GM18858 (cell line): ENCODE measurements around the gene ZSCAN5A.
"Not testable (repeated sequence)": the region's sequence is repeated elsewhere in the genome, so short reads cannot be mapped to it uniquely, and the experiment has no call there.

Source experiments
- ATAC-seq: cut with Tn5 transposase; IDR thresholded peaks from one replicate; pipeline ENCODE4 v1.9.1; 2021; ENCODE audit not compliant: unreplicated experiment

Gene ZSCAN5A

DNA sequence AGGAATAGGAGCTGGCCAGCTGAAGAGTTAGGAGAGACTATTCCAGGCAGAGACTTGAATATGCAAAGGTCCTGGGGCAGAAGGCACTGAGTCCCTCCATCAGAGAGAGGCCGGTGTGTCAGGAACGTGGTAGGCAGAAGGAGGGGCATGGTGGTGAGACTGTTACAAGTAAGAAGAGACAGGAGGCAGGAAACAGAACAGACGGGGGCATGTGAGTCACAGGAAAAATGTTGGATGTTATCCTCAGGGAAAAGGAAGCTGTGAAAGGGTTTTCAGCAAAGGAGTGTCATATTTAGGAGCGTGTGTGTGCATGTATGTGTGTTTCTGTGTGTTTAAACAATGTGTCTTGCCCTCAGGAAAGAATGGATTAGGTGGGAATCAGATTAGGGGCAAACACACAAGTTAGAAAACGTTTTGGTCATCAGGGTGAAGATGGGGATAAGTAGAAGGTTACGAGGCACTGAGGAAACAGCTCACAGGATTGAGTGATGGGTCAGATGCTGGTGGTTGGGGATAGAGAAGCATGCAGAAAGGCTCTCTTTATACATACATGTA lies 41.0 kb downstream of the ZSCAN5A start:
- ATAC-seq: no peak

- no peak for ATAC-seq
These were observed 42.4 kb downstream of the ZSCAN5A start, which contains the start of gene EDDM13 for GRCh38 chr19:56272161-56272798. Gene EDDM13 (plus strand): TSS chr19:56272748. CDS start chr19:56272835, 87 bp downstream.

DNA sequence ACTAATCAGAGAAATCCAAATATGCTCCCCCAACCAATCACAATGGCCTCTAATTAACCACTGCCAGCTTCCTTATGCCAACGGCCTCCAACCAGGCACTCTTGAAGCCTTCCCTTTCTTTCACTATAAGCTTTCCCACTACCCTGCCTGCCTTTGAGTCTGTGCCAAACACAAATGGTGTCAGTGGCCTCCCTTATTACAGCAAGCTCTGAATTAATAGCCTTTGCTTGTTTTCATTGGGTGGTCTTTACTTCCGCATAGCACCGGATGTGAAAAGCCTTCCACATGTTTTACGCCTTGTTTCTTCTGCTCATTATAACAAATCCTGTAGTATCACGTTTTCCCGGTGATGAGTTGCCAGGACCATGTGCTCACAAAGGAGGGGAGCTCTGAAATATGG lies 43.5 kb downstream of the ZSCAN5A start:
- no peak for ATAC-seq

GRCh38 chr19:56270676-56271075 lies 44.0 kb downstream of the ZSCAN5A start:
- no peak for ATAC-seq

DNA sequence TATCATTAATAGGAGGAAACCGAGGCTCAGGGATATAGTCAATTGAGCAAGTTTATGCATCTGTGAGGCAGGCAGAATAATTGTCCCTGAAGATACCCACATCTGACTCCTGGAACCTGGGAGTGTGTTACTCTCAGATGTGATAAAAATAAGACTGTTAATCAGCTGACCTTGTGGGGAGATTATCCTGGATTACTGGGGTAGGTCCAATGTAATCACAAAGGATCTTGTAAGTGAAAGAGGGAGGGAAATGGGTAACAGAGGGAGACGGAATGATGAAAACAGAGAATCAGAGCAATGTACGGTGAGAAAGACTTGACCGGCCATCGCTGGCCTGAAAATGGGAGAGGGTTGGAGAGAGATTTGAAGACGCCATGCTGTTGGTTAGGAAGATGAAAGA lies 45.3 kb downstream of the ZSCAN5A start:
- ATAC-seq: no peak

GRCh38 chr19:56266051-56266450 lies 48.6 kb downstream of the ZSCAN5A start:
- no peak for ATAC-seq

DNA sequence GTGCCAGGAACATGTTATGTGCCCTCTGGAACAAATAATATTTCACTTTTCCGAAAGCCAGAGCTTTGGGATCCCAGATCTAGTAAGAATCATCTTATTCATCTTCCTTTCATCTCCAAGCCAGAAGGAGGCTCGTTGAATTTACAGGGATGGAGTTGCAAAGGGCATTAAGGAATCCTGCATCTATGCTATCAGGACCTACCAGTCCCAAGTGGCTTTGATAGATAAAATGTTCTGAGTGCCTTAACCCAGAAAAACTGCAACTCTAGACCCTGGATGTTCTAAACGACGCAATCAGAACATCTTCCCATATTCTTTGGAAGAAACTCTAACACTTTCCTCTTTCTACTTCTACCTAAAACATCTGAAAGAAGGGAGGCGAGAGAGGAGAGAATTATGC lies 51.3 kb downstream of the ZSCAN5A start:
- no peak for ATAC-seq

DNA sequence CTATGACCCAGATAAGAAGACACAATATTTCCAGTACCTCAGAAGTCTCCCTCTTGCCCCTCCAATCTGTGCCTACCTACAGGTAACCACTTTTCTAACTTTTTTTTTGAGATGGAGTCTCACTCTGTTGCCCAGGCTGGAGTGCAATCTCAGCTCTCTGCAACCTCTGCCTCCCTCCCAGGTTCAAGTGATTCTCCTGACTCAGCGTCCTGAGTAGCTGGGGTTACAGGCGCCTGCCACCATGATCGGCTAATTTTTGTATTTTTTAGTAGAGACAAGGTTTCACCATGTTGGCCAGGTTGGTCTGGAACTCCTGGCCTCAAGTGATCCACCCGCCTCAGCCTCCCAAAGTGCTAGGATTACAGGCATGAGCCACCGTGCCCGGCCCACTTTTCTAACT lies 52.7 kb downstream of the ZSCAN5A start:
- not testable (repeated sequence) for ATAC-seq

DNA sequence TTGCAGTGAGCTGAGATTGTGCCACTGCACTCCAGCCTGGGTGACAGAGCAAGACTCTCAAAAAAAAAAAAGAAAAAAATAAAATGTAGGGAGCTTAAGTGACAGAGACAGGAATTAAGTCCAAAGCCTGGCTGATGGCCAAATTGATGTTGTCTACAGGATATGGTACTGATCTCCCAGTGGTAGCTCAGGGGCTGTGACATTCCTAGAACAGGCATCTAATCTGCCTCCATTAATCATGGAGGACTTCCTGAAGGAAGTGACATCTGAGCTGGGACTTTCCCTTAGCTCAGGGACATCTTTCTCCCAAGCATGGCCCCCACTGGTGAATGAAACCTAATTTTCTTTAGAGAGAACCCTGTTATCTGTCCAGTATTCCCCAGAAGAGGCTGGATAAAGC lies 53.5 kb downstream of the ZSCAN5A start:
- no peak for ATAC-seq

GRCh38 chr19:56258272-56258671 lies 56.4 kb downstream of the ZSCAN5A start:
- ATAC-seq: no peak

GRCh38 chr19:56253737-56254136 lies 60.9 kb downstream of the ZSCAN5A start:
- no peak for ATAC-seq

- no peak for ATAC-seq
These were observed 61.8 kb downstream of the ZSCAN5A start for GRCh38 chr19:56252699-56253422.

DNA sequence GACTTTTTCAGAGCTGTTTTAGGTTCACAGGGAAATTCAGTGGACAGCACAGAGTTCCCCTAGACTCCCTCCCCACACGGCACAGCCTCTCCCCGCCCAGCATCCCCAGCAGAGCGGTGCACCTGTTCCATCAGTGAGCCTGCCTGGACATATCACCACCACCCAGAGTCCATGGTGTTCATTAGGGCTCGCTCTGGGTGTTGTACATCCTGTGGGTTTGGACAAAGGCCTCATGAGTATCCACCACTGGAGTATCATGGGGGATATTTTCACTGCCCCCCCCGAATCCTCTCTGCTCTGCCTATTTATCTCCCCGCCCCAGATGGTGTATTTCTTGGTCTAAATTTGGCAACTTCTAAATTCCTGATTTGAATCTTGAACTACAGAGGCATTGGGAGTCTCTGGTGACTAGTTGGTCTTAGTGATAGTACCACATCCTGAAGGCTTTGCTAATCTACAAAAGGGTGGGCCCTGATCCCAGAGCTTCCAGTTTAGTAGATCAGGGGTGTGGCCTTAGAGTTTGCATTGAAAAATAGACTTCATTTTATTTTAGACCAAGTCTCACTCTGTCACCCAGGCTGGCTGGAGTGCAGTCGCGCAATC lies 65.8 kb downstream of the ZSCAN5A start:
- ATAC-seq: not testable (repeated sequence)

- ATAC-seq: not testable (repeated sequence)
These were observed 68.9 kb downstream of the ZSCAN5A start for GRCh38 chr19:56245764-56246163.

GRCh38 chr19:56245121-56245740 lies 69.4 kb downstream of the ZSCAN5A start:
- ATAC-seq: no peak

DNA sequence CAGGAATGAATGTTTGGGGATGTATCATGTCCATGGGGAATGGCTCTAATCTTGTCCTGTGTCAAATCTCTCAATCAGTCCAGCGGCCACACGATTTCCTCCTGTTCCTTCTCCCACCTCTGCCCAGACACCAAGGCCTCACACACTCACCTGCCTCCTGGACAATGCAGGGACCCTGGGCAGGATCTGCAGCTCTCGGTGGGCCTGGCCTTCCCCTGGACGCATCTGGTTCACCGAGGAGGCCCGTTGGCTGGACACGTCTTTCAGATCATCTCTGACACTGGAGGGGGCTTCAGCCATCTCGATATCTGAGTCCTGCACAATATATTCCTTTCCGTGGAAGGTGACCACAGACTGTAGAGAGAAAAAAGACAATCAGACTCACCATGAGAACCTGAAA lies 91.2 kb downstream of the ZSCAN5A start:
- no peak for ATAC-seq

DNA sequence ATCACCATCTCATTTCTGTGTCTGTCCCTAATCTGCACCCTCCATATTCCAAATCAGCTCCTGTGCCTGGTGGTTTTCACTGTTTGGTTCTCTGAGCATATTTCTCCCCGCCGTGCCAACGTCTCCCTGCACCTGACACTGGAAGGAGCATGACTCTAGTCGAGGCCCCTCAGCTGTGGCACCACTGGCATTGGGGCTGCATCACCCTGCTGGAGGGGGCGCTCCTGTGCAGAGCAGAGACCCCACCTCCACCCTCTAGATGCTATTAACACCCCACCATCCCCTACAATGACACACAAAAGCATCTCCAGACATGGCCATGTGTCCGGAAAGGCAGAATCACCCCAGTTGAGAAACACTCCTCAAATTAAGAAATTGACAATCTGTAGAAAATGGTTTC lies 91.7 kb downstream of the ZSCAN5A start:
- ATAC-seq: no peak

DNA sequence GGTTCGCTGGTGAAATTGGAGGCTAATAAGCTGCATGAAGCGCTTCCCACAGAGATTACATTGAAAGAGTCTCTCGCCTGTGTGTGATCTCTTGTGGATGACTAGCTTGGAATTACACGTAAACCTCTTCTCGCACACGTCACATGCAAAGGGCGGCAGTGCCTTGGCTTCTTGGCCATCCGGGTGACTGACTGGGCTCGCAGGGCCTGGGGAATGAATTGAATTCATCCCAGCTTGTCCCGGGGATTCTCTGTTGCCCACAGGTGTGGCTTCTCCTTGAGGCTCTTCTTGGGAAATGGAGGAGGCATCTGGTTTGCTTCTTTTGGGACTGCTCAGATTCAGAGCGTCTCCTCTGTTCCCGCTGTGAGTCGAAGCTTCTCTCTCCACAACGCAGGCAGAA lies 92.8 kb downstream of the ZSCAN5A start:
- no peak for ATAC-seq

DNA sequence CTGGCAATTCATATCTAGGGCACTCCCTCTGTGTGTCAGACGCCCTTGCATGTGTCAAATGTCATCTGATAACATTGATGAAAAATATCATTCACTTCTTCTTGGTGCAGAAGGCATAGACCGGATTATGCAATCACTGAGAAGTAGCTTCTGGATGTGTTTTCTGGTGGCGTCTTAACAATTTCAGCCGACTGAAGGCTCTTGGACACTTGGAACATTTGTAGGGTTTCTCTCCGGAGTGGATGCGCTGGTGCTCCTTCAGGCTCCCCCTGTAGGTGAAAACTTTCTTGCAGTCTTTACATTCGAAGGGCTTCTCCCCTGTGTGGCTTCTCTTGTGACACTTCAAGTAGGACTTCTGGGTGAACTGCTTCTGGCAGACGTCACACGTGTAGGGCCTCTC lies 93.2 kb downstream of the ZSCAN5A start:
- ATAC-seq: not testable (repeated sequence)

- ATAC-seq: no peak
These were observed 95.7 kb downstream of the ZSCAN5A start for GRCh38 chr19:56218961-56219360.
